IPS-15b (cell line): Measurements from ENCODE around the gene PDE11A.

Experiments used
- H3K27me3 ChIP-seq: one replicate; pipeline ENCODE4 v1.6.1; 2013; ENCODE audit warnings: low read length; ENCODE audit not compliant: control insufficient read depth, insufficient read depth
- H3K36me3 ChIP-seq: one replicate; pipeline ENCODE4 v1.6.1; 2013; ENCODE audit warnings: low read length; ENCODE audit not compliant: control insufficient read depth, insufficient read depth
- H3K4me1 ChIP-seq: one replicate; pipeline ENCODE4 v1.6.1; 2013; ENCODE audit warnings: mild to moderate bottlenecking, low read length; ENCODE audit not compliant: control insufficient read depth, insufficient read depth
- H3K4me3 ChIP-seq: one replicate; pipeline ENCODE4 v1.5.1; 2013; ENCODE audit warnings: low read depth, low read length
- H3K9ac ChIP-seq: one replicate; pipeline ENCODE4 v1.6.1; 2013; ENCODE audit warnings: low read depth, mild to moderate bottlenecking, low read length
- H3K9me3 ChIP-seq: one replicate; pipeline ENCODE4 v1.6.1; 2013; ENCODE audit warnings: mild to moderate bottlenecking, low read length; ENCODE audit not compliant: control insufficient read depth, insufficient read depth

Gene PDE11A

DNA sequence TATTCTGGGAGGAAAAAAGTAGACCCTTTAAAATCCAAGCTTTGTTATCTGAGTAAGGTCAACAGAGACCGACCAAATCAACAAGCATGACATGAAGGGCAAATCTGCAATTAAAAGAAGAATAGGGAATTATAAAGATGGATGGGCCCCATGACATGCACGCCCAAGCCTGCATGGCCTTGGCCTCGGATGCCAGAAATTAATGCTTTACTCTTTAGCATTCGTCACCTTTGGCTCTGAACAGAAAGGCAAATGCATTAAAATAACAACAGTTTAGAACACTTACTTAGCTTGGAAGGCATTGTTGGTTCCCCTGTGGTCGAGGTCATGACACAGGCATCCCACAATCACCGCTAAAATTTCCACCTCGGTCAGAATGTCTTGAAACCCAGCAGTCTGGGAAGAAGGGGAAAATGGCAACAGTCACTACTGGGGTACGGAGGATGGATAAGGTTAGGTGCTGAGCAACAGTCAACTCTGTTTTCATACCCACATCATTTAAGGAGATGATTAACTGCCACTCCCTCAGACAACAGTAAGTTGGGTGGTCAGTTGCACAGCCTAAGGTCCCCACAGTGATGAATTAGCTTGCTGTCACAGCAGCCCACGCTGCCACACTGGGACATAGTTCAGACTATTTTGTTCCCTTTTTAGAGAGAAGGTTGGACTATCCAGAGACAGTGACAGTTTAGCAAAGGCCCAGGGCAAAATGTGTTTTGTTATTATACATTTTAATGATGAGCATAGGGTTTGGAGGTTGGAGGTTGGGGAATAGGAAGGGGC lies 360.9 kb downstream of the PDE11A start:
- no peaks in the 10 kb centered on the region for H3K27me3 ChIP-seq
- no peak overlapping the region for H3K9ac ChIP-seq
- no peaks in the 10 kb centered on the region for H3K9me3 ChIP-seq
- no peaks in the 10 kb centered on the region for H3K36me3 ChIP-seq
- no peaks in the 10 kb centered on the region for H3K4me1 ChIP-seq
- no peak overlapping the region for H3K4me3 ChIP-seq

DNA sequence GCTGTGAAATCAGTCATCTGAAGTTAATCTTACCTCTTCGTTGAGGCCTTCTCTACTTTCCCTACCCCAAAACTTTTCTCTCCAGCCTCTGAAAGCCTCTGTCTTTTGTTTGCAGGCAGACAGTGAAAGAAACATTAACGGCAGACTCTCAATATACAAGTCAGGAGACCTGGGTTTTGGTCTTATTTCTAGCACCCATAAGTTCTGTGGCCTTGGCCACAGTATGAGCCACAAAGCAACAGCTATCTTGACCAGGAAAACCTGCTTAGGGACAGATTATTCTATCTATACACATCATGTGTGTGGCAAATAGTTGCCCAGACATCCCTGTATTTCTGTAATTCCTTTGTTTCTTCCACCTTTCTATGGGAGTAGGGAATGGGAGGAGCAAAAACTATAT lies 361.7 kb downstream of the PDE11A start:
- no peaks in the 10 kb centered on the region for H3K4me1 ChIP-seq
- H3K27me3 ChIP-seq: no peaks in the 10 kb centered on the region
- no peak overlapping the region for H3K9ac ChIP-seq
- H3K4me3 ChIP-seq: no peak overlapping the region
- H3K9me3 ChIP-seq: no peaks in the 10 kb centered on the region
- no peaks in the 10 kb centered on the region for H3K36me3 ChIP-seq

DNA sequence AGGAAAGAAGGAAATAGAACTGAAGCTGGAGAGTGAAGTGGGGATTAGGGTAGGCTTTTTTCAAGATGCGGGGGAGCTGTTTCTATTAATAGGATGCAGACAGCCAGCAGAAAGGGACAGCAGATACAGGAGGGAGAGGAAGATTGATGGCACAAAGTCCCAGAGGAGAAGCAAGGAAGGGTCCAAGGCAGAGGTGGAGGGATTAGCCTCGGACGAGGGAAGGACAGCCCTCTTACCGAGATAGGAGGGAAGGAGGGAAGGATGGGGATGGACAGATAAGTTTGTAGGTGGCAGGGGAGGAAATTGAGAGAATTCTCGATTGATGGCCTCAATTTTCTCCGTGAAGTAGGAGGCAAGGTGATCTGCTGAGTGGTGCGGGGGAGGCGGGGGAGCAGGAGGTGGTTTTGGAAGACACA lies 362.6 kb downstream of the PDE11A start:
- Histone ChIP-seq H3K27me3 (no peaks in the 10 kb centered on the region), H3K36me3 (no peaks in the 10 kb centered on the region), H3K4me3 (no peak overlapping the region), H3K9me3 (no peaks in the 10 kb centered on the region), H3K4me1 (no peaks in the 10 kb centered on the region), H3K9ac (no peak overlapping the region)

DNA sequence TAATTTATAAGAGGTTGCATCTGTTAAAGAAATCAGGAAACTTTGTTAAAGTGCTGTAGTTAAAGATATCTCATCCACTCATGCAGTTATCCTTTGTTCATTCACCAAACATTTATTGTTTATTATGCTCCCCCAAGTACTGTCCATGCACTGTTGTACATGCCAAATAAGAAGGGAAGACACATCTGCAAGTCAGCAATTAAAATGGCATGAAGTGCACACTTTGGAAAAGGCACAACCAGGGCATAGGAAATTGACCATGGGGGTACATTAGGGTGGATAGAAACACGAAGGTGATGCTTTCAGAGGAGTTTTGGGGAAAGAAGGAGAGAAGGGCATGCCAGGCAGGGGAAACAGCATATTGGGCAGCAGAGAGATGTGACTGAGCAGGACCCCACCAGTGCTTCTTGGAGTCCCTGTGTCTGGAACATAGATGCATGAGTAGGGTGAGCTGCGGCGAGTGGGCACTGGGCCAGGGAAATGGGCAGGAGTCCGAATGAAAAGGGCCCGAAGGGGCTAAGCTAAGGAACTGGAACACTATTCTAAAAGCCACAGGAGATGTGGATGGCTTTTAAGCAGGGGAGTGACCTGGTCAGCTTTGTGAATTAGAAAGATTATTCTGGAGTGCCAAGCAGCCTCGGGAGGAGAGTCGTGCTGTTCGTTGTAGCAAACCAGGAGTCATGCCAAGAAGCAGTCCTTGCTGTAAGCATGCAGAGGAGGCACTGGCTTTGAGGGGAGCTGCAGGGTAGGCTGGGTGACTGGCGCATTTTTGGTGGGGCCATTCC lies 363.7 kb downstream of the PDE11A start:
- no peaks in the 10 kb centered on the region for H3K36me3 ChIP-seq
- H3K4me3 ChIP-seq: no peak overlapping the region
- H3K27me3 ChIP-seq: no peaks in the 10 kb centered on the region
- no peaks in the 10 kb centered on the region for H3K4me1 ChIP-seq
- no peak overlapping the region for H3K9ac ChIP-seq
- no peaks in the 10 kb centered on the region for H3K9me3 ChIP-seq

DNA sequence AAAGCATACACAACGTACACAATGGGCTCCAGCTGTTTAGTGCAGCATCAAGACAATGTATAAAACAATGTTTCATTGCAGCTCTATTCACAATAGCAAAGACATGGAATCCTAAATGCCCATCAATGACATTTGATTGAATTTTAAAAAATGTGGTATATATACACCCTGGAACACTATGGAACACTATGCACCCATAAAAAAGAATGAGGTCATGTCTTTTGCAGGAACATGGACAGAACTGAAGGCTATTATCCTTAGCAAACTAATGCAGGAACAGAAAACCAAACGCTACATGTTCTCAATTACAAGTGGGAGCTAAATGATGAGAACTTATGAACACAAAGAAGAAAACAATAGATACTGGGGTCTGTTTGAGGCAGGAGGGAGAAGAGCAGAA lies 364.5 kb downstream of the PDE11A start:
- Histone ChIP-seq H3K36me3 (no peaks in the 10 kb centered on the region), H3K27me3 (no peaks in the 10 kb centered on the region), H3K9ac (no peak overlapping the region), H3K4me3 (no peak overlapping the region), H3K9me3 (no peaks in the 10 kb centered on the region), H3K4me1 (no peaks in the 10 kb centered on the region)

DNA sequence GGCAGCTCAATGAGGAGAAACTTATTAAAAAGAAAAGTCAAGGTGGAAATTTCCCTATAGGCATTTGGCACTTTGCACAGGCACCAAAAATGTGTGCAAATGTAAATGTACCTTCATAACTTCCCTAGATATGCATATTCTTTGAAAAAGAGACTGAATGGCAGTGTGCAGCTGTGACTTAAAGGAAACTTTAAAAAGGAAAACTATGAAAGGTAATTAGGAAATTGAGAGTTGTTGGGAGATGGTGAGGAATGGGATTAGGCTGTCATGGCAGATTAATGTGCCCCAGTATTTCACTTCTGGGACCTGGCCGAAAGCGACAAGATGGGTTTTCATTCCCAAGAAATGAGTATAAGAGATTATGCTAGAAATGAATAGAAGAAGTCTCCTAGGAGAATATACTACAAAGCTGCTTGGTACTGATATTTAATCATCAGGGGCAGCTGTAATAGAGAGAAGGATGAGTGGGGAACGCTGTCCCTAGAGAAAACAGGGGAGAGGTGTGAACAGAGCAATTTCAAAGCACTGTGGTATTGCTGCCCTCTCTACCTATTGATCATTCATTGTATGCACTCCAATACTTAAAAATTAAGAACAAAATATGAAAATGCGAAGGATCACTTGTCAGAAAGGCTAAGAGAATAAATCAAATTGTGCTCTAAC lies 366.9 kb downstream of the PDE11A start:
- Histone ChIP-seq H3K4me1 (no peaks in the 10 kb centered on the region), H3K4me3 (no peak overlapping the region), H3K9ac (no peak overlapping the region), H3K36me3 (no peaks in the 10 kb centered on the region), H3K9me3 (no peaks in the 10 kb centered on the region), H3K27me3 (no peaks in the 10 kb centered on the region)

DNA sequence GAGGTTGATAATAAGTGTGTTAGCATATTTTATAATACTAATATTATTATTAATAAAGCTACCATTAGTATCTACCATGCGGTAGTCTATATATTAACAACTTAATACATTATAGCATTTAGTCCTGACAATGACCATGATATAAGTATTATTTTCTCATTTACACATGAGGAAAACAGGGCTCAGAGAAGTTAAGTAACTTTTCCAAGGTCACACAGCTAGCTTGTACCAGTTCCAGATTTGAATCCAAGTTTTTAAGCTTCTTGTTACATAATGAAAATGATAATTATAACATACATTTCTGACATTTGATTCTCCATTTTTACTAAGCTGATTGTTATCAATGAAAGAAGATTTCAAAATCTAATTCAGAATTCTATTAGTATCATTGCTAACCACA lies 369.4 kb downstream of the PDE11A start:
- no peaks in the 10 kb centered on the region for H3K9me3 ChIP-seq
- no peaks in the 10 kb centered on the region for H3K27me3 ChIP-seq
- no peak overlapping the region for H3K9ac ChIP-seq
- no peaks in the 10 kb centered on the region for H3K36me3 ChIP-seq
- H3K4me1 ChIP-seq: no peaks in the 10 kb centered on the region
- no peak overlapping the region for H3K4me3 ChIP-seq

DNA sequence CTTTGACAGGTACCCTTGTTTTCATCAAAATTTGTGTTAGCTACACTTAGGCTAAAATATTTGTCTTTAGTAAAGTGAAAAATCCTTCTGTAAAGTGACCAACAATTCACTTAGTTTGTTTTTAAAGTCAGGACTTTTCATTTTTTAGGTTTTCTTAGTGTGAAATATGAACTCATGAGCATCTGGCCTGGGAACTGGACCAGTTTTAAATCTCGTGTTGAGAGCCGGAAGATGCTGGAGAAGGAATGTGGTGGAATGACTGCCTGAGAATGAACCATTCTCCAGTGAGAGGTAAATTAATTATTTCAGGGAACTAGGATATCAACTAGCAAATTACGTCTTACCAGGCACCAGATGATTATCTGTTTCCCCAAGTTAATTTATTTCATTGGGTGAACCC lies 374.3 kb downstream of the PDE11A start:
- Histone ChIP-seq H3K4me3 (no peak overlapping the region), H3K27me3 (peaks cover 2% of the 10 kb centered on the region)

DNA sequence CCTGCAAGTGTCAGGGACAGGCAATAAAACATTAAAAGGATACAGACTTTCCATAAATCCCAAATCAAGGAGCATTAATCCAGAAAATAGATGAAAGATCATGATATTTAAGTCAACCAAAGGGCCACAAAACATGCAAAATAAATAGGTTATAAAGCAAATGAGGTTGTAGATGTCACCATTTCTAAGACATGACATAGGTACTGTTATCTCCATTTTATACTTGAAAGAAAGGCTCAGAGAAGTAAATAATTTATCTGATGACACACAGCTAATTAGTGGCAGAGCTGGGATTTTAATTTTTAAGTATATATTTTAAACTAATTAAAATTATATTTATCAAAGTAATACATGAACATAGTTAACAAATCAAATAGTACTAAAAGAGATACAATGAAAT lies 378.2 kb downstream of the PDE11A start:
- H3K9me3 ChIP-seq: no peaks in the 10 kb centered on the region
- peaks cover 2% of the 10 kb centered on the region for H3K27me3 ChIP-seq
- H3K4me3 ChIP-seq: no peak overlapping the region
- H3K9ac ChIP-seq: no peak overlapping the region
- peaks cover 8% of the 10 kb centered on the region for H3K4me1 ChIP-seq
- H3K36me3 ChIP-seq: no peaks in the 10 kb centered on the region

More for the DNA sequence above, 374.3 kb downstream of the PDE11A start:
- H3K36me3 ChIP-seq: no peaks in the 10 kb centered on the region
- H3K4me1 ChIP-seq: no peaks in the 10 kb centered on the region
- no peaks in the 10 kb centered on the region for H3K9me3 ChIP-seq
- no peak overlapping the region for H3K9ac ChIP-seq

DNA sequence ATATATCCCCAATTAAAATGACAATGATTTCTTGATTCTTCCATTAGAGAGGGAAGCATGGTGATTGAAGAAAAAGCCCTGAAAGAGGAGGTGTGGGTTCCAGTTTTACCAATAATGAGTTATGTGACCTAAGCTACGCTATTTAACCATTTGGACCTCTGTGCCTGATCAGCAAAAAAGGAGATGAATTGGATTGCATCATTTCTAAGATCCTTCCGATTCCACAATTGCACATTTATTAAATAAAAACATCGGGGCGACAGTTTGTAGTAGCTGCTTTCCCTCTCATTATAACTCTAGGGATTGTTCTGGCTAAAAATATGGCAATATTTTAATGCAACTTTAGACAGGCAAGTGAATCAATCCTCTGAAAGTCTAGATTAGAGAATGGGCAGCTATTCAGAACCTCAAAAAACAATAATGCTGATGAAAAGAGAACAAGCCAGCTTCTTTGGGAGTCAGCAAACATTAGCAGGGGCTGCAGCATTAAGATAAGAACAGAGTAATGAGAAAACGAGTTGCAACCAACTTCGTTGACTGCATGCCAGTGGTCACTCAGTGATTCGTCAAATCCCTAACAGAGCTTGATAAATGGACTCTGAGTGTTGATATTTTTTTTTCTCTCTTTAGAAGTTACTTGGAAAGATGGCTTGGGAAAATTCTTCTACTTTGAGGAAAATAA lies 378.8 kb downstream of the PDE11A start:
- H3K4me1 ChIP-seq: peaks cover 8% of the 10 kb centered on the region
- peaks cover 2% of the 10 kb centered on the region for H3K27me3 ChIP-seq
- no peaks in the 10 kb centered on the region for H3K9me3 ChIP-seq
- no peak overlapping the region for H3K4me3 ChIP-seq
- no peaks in the 10 kb centered on the region for H3K36me3 ChIP-seq
- no peak overlapping the region for H3K9ac ChIP-seq

DNA sequence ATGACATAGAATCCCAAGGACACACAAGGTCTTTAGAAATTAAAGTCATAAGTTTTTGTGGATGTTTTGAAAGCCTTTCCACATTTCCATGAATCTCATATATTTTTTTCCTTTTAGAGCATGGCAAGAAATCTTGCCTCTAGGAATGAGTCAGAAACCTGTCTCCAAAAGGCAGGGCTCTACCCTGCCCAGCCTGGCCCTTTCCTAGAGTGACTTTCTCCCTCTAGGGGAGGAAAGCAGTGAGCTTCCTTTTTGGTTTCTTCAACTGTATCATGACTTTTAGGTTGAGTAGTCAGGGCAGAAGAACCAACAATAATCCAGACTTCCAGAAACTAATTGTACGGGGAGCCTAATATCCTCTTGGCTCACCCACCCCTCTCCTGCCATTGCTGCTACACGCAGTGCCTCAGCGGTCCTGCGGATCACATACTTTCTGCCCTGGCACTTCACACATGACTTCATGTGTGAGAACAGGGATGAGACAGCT lies 379.8 kb downstream of the PDE11A start:
- Histone ChIP-seq H3K36me3 (no peaks in the 10 kb centered on the region), H3K9me3 (no peaks in the 10 kb centered on the region), H3K4me1 (peaks cover 8% of the 10 kb centered on the region), H3K9ac (no peak overlapping the region), H3K27me3 (peaks cover 2% of the 10 kb centered on the region), H3K4me3 (no peak overlapping the region)
